Gastrocnemius medialis (tissue), 4 donors: Measurements from ENCODE around the gene MCM5.

Source experiments
- CTCF ChIP-seq, 5 experiments: fragments of 450-650 bp in 3 of 5; fragments of 200-600 bp in 2 of 5; sonication (generic) in 2 of 5; IDR thresholded peaks in 4 of 5; conservative IDR thresholded peaks in 1 of 5; 1 replicate in 4 of 5; 2 replicates in 1 of 5; pipeline ENCODE4 v1.5.1; 2016 to 2019; ENCODE audit warnings: antibody characterized with exemption in 5 of 5, mild to moderate bottlenecking in 3 of 5, moderate library complexity in 3 of 5
- POLR2A ChIP-seq, 2 donors: fragments of 450-650 bp; IDR thresholded peaks; one replicate each; pipeline ENCODE4 v1.6.1; 2017; ENCODE audit warnings: antibody characterized with exemption in 2 of 2, mild to moderate bottlenecking in 2 of 2, moderate library complexity in 2 of 2

- no peak for TF ChIP-seq CTCF (IDR thresholded peaks at IDR 0.05 in 4 of 5, conservative IDR thresholded peaks at IDR 0.05 in 1 of 5)
- TF ChIP-seq POLR2A (IDR thresholded peaks at IDR 0.05): no peak
Observed at GRCh38 chr22:35425546-35425945, 25.6 kb downstream of the MCM5 start.
